ENCODE data around the gene PLEKHJ1.

Gene PLEKHJ1

DNA sequence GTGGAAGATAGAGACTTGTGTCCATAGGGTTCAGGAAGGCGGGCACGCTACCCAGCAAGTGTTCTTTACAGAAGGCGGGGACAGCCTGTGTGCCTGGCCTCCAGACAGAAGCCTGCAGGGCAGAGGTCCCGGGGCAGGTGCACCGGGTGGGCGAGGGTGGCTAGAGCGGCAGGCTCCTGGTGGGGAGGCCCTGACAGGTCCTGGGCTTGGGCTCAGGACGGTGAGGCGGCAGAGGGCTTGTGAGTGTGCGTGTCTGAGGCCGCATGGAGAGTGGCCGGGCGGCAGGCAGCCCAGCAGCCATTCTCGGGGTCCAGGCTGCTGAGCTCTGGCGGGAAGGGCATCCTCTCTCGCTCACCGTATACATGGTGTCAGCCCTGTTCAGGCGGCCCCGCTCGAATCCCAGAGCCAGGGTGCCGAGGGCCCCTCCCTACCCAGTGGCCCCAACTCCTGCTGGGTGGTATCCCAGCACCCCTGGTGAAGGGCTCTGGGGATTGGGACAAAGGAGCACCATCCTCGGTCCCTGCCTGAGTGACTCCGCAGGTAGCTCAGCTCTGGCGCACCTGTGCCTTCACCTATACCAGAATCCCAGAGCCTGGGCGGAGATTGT, 10.0 kb upstream of the PLEKHJ1 start:
- H3K36me3 ChIP-seq (ENCODE audit: control insufficient read depth in 1 of 2, insufficient read depth in 2 of 2, low read length in 2 of 2), result peaks cover 37 to 56% of the 10 kb centered on the region in 2 donors
- no peaks in the 10 kb centered on the region for H3K9me3 ChIP-seq (ENCODE audit: control insufficient read depth in 1 of 2, low read length in 2 of 2)
- peaks cover 10% of the 10 kb centered on the region for H3K27me3 ChIP-seq (ENCODE audit: low read depth, low read length)
- H3K4me3 ChIP-seq (ENCODE audit: low read depth in 1 of 2, low read length in 2 of 2), result no peak overlapping the region
- H3K27ac ChIP-seq (ENCODE audit: low read length), result no peak overlapping the region
- peaks cover 6 to 37% of the 10 kb centered on the region in 2 donors for H3K4me1 ChIP-seq (ENCODE audit: control insufficient read depth in 1 of 2, insufficient read depth in 2 of 2, low read length in 2 of 2)

DNA sequence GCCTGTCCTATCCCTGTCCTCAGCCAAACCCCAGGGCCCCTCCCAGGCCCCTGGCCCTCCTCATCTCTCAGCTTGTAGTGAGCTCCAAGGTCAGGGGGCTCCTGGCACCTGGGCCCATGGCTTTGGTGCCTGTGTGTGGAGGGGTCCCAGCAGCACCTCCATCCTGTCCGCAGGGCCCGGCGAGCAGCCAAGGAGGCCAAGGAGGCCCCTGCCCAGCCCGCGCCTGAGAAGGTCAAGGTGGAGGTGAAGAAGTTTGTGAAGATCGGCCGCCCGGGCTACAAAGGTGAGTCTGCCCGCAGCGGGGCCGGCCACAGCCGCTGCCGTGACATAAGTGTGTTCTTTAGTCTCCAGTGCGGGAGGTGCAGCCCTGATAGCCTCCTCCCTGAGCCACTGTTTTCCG, 9.1 kb upstream of the PLEKHJ1 start:
- peaks cover 9% of the 10 kb centered on the region for H3K27me3 ChIP-seq (ENCODE audit: low read depth, low read length)
- H3K9me3 ChIP-seq (ENCODE audit: control insufficient read depth in 1 of 2, low read length in 2 of 2), result no peaks in the 10 kb centered on the region
- no peak overlapping the region for H3K27ac ChIP-seq (ENCODE audit: low read length)
- peaks cover 15 to 37% of the 10 kb centered on the region in 2 donors for H3K4me1 ChIP-seq (ENCODE audit: control insufficient read depth in 1 of 2, insufficient read depth in 2 of 2, low read length in 2 of 2)
- H3K36me3 ChIP-seq (ENCODE audit: control insufficient read depth in 1 of 2, insufficient read depth in 2 of 2, low read length in 2 of 2), result peaks cover 37 to 56% of the 10 kb centered on the region in 2 donors
- H3K4me3 ChIP-seq (ENCODE audit: low read depth in 1 of 2, low read length in 2 of 2), result no peak overlapping the region

DNA sequence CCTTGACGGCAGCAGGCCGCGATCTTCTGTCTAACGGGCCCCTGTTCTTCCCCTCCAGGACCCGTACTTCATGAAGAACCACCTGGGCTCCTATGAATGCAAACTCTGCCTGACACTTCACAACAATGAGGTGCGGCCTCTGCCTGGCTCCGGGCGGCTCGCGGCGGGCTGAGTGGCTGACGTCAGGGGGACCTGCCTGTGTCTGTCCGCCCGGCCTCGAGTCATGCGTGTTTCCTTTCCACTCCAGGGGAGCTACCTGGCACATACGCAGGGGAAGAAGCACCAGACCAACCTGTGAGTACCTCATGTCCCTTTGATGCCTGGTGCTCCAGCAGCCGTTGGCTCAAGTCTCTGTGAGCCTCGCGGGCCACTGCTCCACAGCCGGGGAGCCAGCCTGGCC, 8.4 kb upstream of the PLEKHJ1 start:
- peaks cover 37 to 56% of the 10 kb centered on the region in 2 donors for H3K36me3 ChIP-seq (ENCODE audit: control insufficient read depth in 1 of 2, insufficient read depth in 2 of 2, low read length in 2 of 2)
- no peak overlapping the region for H3K27ac ChIP-seq (ENCODE audit: low read length)
- H3K9me3 ChIP-seq (ENCODE audit: control insufficient read depth in 1 of 2, low read length in 2 of 2), result no peaks in the 10 kb centered on the region
- H3K4me3 ChIP-seq (ENCODE audit: low read depth in 1 of 2, low read length in 2 of 2), result no peak overlapping the region
- H3K27me3 ChIP-seq (ENCODE audit: low read depth, low read length), result peaks cover 1% of the 10 kb centered on the region
- H3K4me1 ChIP-seq (ENCODE audit: control insufficient read depth in 1 of 2, insufficient read depth in 2 of 2, low read length in 2 of 2), result peaks cover 20 to 43% of the 10 kb centered on the region in 2 donors

DNA sequence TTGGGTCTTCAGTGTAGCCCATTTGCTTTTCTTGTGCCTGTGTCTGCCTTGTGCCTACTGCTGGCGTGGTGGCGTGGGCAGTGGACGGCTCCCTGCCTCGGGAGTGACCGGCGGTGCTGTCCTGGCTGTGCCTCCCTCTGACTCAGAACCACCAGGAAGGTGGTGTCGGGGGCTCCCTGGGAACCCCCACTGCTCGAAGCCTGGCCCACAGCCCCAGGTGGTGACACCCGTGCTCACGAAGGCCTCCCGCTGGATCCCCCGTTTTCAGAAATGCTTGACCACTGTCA, 7.9 kb upstream of the PLEKHJ1 start:
- H3K4me3 ChIP-seq (ENCODE audit: low read depth in 1 of 2, low read length in 2 of 2), result no peak overlapping the region
- no peak overlapping the region for H3K27ac ChIP-seq (ENCODE audit: low read length)
- no peaks in the 10 kb centered on the region for H3K27me3 ChIP-seq (ENCODE audit: low read depth, low read length)
- peaks cover 22 to 47% of the 10 kb centered on the region in 2 donors for H3K4me1 ChIP-seq (ENCODE audit: control insufficient read depth in 1 of 2, insufficient read depth in 2 of 2, low read length in 2 of 2)
- H3K36me3 ChIP-seq (ENCODE audit: control insufficient read depth in 1 of 2, insufficient read depth in 2 of 2, low read length in 2 of 2), result peaks cover 37 to 56% of the 10 kb centered on the region in 2 donors
- H3K9me3 ChIP-seq (ENCODE audit: control insufficient read depth in 1 of 2, low read length in 2 of 2), result no peaks in the 10 kb centered on the region

GRCh38 chr19:2243274-2244124, 7.4 kb upstream of the PLEKHJ1 start:
- H3K27ac ChIP-seq (ENCODE audit: low read length), result no peak overlapping the region
- peaks cover 37 to 51% of the 10 kb centered on the region in 2 donors for H3K36me3 ChIP-seq (ENCODE audit: control insufficient read depth in 1 of 2, insufficient read depth in 2 of 2, low read length in 2 of 2)
- H3K4me3 ChIP-seq (ENCODE audit: low read depth in 1 of 2, low read length in 2 of 2), result no peak overlapping the region
- no peaks in the 10 kb centered on the region for H3K27me3 ChIP-seq (ENCODE audit: low read depth, low read length)
- H3K4me1 ChIP-seq (ENCODE audit: control insufficient read depth in 1 of 2, insufficient read depth in 2 of 2, low read length in 2 of 2), result peaks cover 25 to 53% of the 10 kb centered on the region in 2 donors
- H3K9me3 ChIP-seq (ENCODE audit: control insufficient read depth in 1 of 2, low read length in 2 of 2), result no peaks in the 10 kb centered on the region

DNA sequence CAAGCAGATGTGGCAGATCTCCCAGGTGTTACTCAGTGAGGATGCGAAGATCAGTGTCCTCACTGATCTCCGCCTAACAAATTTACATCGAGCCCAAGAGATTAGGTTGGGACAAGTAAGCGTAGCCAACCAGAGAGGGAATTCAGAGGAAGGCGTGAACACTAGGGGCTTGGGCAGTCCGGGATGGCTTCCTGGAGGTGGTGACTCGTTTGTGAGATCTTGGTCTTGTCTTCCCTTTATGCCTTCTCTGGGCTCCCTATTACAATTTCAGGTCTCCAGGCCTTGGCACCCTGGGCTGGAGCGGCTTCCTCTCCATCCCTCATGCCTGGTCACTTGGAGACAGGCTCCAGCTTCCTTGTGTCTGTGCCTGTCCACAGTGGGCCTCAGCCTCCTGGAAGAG, 6.7 kb upstream of the PLEKHJ1 start:
- H3K4me1 ChIP-seq (ENCODE audit: control insufficient read depth in 1 of 2, insufficient read depth in 2 of 2, low read length in 2 of 2), result peaks cover 32 to 59% of the 10 kb centered on the region in 2 donors
- no peak overlapping the region for H3K27ac ChIP-seq (ENCODE audit: low read length)
- H3K36me3 ChIP-seq (ENCODE audit: control insufficient read depth in 1 of 2, insufficient read depth in 2 of 2, low read length in 2 of 2), result peaks cover 37 to 48% of the 10 kb centered on the region in 2 donors

DNA sequence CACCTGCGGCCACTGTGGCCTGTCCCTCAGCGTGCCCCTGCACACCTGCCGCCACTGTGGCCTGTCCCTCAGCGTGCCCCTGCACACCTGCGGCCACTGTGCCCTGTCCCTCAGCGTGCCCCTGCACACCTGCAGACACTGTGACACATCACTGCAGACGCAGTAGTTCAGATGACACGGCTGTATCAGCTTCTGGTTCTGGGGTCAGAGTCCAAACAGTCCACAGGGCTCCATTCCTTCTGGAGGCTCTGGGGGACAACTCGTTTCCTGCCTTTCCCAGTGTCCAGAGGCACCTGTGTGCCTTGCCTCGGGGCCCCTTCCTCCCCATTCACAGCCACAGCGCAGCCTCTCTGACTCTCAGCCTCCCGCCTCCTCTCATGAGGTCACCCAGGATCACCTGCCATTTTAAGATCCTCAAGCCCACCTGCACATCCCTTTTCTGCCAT, 6.0 kb upstream of the PLEKHJ1 start:
- H3K4me1 ChIP-seq (ENCODE audit: control insufficient read depth in 1 of 2, insufficient read depth in 2 of 2, low read length in 2 of 2), result peaks cover 37 to 66% of the 10 kb centered on the region in 2 donors
- no peak overlapping the region for H3K4me3 ChIP-seq (ENCODE audit: low read depth in 1 of 2, low read length in 2 of 2)
- H3K9me3 ChIP-seq (ENCODE audit: control insufficient read depth in 1 of 2, low read length in 2 of 2), result no peaks in the 10 kb centered on the region
- peaks cover 37 to 41% of the 10 kb centered on the region in 2 donors for H3K36me3 ChIP-seq (ENCODE audit: control insufficient read depth in 1 of 2, insufficient read depth in 2 of 2, low read length in 2 of 2)
- H3K27me3 ChIP-seq (ENCODE audit: low read depth, low read length), result no peaks in the 10 kb centered on the region
- no peak overlapping the region for H3K27ac ChIP-seq (ENCODE audit: low read length)

More for the DNA sequence above, 6.7 kb upstream of the PLEKHJ1 start:
- no peak overlapping the region for H3K4me3 ChIP-seq (ENCODE audit: low read depth in 1 of 2, low read length in 2 of 2)
- H3K27me3 ChIP-seq (ENCODE audit: low read depth, low read length), result no peaks in the 10 kb centered on the region
- H3K9me3 ChIP-seq (ENCODE audit: control insufficient read depth in 1 of 2, low read length in 2 of 2), result no peaks in the 10 kb centered on the region

DNA sequence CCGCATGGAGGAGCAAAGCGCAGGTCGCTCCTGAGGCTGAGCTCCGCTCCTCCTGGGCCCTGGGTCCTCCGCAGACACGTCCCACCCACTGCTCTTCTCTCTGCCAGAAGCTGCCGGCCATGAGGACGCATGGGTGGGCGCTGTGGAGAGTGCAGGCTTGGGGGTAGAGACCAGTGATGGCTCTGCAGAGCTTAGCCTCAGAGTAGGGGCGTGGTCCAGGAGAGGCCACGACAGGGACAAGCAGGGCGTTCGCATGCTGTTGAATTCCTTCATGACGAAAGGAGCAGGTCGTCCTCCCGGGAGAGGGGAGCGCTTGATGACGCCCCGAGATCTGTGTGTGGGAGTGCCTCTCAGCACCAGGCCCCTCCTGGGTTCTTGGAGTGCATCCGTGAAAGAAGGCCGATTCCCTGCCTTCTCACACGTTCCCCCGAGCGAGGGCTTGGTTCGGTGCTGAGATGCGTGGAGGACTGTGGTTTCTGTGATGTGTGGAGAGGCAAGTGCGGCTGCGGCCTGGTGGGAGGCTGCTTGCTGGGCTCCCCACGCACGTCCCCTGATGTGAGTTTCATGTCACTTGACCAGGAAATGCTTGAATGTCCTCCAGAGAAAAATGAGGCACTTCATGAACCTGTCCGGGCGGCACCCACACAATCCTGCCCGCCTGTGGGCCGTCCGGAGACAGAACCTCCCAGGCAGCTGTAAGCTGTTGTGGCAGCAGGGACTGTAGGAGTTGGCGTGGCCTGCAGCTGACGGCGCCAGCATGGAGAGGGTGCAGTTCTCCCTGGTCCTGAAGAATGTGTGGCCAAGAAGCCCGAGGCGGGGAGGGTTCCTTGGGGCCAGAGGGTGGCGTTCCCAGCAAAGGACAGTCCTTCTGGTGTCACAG, 5.0 kb upstream of the PLEKHJ1 start:
- peaks cover 27 to 31% of the 10 kb centered on the region in 2 donors for H3K36me3 ChIP-seq (ENCODE audit: control insufficient read depth in 1 of 2, insufficient read depth in 2 of 2, low read length in 2 of 2)
- H3K27ac ChIP-seq (ENCODE audit: low read length), result no peak overlapping the region
- H3K4me3 ChIP-seq (ENCODE audit: low read depth in 1 of 2, low read length in 2 of 2), result peak overlapping the region; percentile 3 to 49
- no peaks in the 10 kb centered on the region for H3K9me3 ChIP-seq (ENCODE audit: control insufficient read depth in 1 of 2, low read length in 2 of 2)
- H3K27me3 ChIP-seq (ENCODE audit: low read depth, low read length), result no peaks in the 10 kb centered on the region
- peaks cover 37 to 63% of the 10 kb centered on the region in 2 donors for H3K4me1 ChIP-seq (ENCODE audit: control insufficient read depth in 1 of 2, insufficient read depth in 2 of 2, low read length in 2 of 2)

- peak overlapping the region; percentile 10 for H3K27ac ChIP-seq (ENCODE audit: low read length)
- H3K9me3 ChIP-seq (ENCODE audit: control insufficient read depth in 1 of 2, low read length in 2 of 2), result no peaks in the 10 kb centered on the region
- peaks cover 37 to 67% of the 10 kb centered on the region in 2 donors for H3K4me1 ChIP-seq (ENCODE audit: control insufficient read depth in 1 of 2, insufficient read depth in 2 of 2, low read length in 2 of 2)
- no peaks in the 10 kb centered on the region for H3K27me3 ChIP-seq (ENCODE audit: low read depth, low read length)
- H3K4me3 ChIP-seq (ENCODE audit: low read depth in 1 of 2, low read length in 2 of 2), result peak overlapping the region; percentile 19 to 49
- H3K36me3 ChIP-seq (ENCODE audit: control insufficient read depth in 1 of 2, insufficient read depth in 2 of 2, low read length in 2 of 2), result peaks cover 17 to 21% of the 10 kb centered on the region in 2 donors
Observed at GRCh38 chr19:2239771-2240770, 3.9 kb upstream of the PLEKHJ1 start.

DNA sequence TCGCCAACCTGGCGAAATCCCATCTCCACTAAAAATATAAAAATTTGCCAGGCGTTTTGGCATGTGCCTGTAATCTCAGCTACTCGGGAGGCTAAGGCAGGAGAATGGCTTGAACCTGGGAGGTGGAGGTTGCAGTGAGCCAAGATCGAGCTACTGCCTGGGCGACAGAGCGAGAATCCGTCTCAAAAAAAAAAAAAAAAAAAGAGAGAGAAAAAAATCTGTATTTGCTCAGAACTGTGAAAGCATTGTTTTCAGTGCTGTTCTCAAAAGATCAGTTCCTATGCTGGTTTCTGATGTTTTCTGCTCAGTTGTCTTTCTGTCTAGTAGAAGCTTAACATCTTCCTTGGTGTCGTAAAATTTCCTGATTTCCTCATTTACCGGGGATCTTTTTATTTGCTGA, 3.0 kb upstream of the PLEKHJ1 start:
- H3K4me1 ChIP-seq (ENCODE audit: control insufficient read depth in 1 of 2, insufficient read depth in 2 of 2, low read length in 2 of 2), result peaks cover 37 to 72% of the 10 kb centered on the region in 2 donors
- H3K36me3 ChIP-seq (ENCODE audit: control insufficient read depth in 1 of 2, insufficient read depth in 2 of 2, low read length in 2 of 2), result peaks cover 10 to 12% of the 10 kb centered on the region in 2 donors
- no peaks in the 10 kb centered on the region for H3K9me3 ChIP-seq (ENCODE audit: control insufficient read depth in 1 of 2, low read length in 2 of 2)
- H3K27me3 ChIP-seq (ENCODE audit: low read depth, low read length), result no peaks in the 10 kb centered on the region
- H3K27ac ChIP-seq (ENCODE audit: low read length), result peak overlapping the region; percentile 10
- H3K4me3 ChIP-seq (ENCODE audit: low read depth in 1 of 2, low read length in 2 of 2), result peak overlapping the region in 1 of 2 donors; percentile 19
